ENCODE measurements around the gene EMP3.

DNA sequence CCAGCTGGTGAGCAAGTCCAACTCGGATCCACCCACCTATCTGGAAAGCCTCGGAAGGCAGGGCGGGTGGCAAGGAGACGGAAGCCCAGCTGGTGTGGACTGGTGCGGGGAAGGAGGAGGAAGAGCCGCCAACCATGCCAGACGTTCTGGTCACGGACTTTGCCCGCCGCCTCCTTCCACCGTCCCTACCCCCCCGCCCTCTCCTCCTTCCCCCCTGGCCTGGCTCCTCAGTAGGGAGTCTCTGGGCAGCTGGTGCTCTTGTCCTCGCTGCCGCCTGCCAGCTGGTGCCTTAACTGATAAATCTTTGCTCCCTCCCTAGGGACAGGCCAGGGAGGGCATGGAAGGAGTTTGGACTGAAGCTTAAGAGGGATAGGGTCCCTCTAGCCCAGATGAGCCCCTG is 43.6 kb downstream of the EMP3 start:
- TF ChIP-seq TAF1 (IDR thresholded peaks at IDR 0.05; ENCODE audit: low read depth, low read length) (no peak), POLR2A (IDR thresholded peaks at IDR 0.05; ENCODE audit: low read depth, low read length) (no peak), POLR2AphosphoS5 (IDR thresholded peaks at IDR 0.05; ENCODE audit: low read depth, low read length) (no peak), SPI1 (IDR thresholded peaks at IDR 0.05; ENCODE audit: low read depth, low read length) (no peak)
